Sigmoid colon (tissue), 4 donors: ENCODE results near the gene SMG5.

Experiments used
- CTCF ChIP-seq, 4 experiments: fragments of 450-650 bp in 3 of 4; fragments of 200-600 bp in 1 of 4; IDR thresholded peaks; one replicate each; pipeline ENCODE4 v1.5.1; 2016 to 2019; ENCODE audit warnings: antibody characterized with exemption in 4 of 4, mild to moderate bottlenecking in 3 of 4, moderate library complexity in 2 of 4
- POLR2AphosphoS5 ChIP-seq, 4 donors: sonication (generic); formaldehyde crosslinking; IDR thresholded peaks; one replicate each; pipeline ENCODE4 v1.6.1; 2017; ENCODE audit warnings: antibody characterized with exemption in 4 of 4

DNA sequence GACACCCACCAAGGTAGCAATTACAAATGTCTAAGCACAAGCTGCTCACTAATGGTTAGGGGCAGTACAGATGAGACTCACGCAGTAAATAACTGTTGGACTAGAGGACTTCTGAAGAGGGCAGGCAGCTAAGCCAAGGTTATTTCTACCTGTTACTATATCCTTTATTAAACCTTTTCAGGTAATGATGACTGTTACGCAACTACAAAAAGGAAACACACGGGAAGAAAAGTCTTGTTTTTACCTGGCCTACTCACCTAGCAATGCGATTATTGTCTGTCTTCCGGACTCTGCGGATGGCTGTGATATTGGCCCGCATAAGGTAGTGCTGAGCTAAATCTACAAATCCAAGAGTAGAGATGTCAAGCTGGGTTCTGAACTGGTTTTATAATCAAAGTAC is 34.3 kb upstream of the SMG5 start:
- no peak for TF ChIP-seq CTCF (IDR thresholded peaks at IDR 0.05)
- no peak for TF ChIP-seq POLR2AphosphoS5 (IDR thresholded peaks at IDR 0.05)
